ENCODE results near the gene ZER1. TPM values are rescaled to one million over a fixed set of nuclear protein-coding genes. Genes with fewer than 3 reads are reported as not detected.
A peak's percentile ranks its signal among the peaks of the same experiment; 100 is the strongest.

Gene ZER1
- total and polyA plus RNA-seq, 2 of the 8 experiments (the other 6 are each of a cell fraction or from before 2014, with no cell fraction given) = 20.5 to 26.6 TPM

DNA sequence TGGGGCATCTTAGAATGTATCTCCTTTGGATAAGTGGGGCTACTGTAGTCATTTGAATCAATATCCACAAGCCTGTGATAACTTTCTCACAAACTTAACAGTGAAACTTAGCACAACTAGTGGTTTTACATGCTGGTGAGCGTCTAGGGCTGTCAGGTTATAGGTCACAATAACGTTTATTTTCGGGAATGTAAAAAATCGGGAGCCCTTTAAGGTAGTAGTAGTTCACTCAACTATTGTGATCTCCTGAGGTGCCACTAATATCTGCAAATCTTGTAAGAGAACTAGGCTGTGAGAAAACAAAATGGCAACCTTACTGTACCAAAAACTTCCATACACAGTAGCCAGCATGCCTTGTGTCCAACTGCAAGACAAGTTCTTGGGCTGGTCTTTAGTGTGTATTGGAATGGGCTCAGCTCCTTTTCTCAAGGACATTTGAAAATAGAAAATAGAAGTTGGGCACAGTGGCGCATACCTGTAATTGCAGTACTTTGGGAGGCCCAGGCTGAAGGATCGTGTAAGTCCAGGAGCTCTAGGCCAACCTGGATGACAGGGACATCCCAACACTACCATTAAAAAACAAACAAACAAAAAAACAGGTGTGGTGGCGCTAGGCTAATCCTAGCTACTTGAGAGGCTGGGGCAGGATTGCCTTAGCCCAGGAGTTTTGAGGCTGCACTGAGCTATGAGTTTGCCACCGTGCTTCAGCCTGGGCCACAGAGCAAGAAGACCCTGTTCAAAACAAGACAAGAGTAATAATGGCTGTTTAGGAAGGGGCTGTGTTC lies 74.6 kb downstream of the ZER1 start:
- no peak for DNase-seq (ENCODE audit: low read depth in 1 of 2, low spot score in 2 of 2)
- WGBS, 2 experiments (ENCODE audit: extremely low coverage in 1 of 2, insufficient coverage in 1 of 2, insufficient read length in 1 of 2, insufficient replicate concordance in 2 of 2, low coverage in 1 of 2, low lambda C conversion rate in 2 of 2, missing lambda C conversion rate in 1 of 2) = 79% methylated on average over 8 of the region's 8 CpGs; no CpG with 5 or more reads in 1 of the 2 experiments
- CTCF ChIA-PET (ENCODE audit: partially characterized antibody) = interaction anchor here (0.6 to 2.1 kb wide), 10 partner anchors 33 to 157 kb away, joined by 3 to 8 read pairs (median 3); no protein-coding TSS in a partner anchor

More for the DNA sequence above, 74.6 kb downstream of the ZER1 start:
- POLR2A ChIA-PET (ENCODE audit: partially characterized antibody) = interaction anchor here (0.6 to 46.1 kb wide), 20 partner anchors 2 to 227 kb away, joined by 3 to 1197 read pairs (median 4); partner anchors contain the start of genes DYNC2I2, ENDOG, PKN3 and SET
- Histone ChIP-seq H3K4ac (replicated peaks; ENCODE audit: insufficient read length, low read depth, low read length) (no peak overlapping the region), H3K23ac (ENCODE audit: insufficient read length) (no peak overlapping the region), H2BK5ac (ENCODE audit: low read depth, low read length) (no peak overlapping the region), H3K27me3 (replicated peaks in 1 of 4; ENCODE audit: control insufficient read depth in 3 of 4, extremely low read depth in 1 of 4, insufficient read depth in 3 of 4, low read length in 3 of 4) (peaks cover 0 to 1% (median 0%) of the 10 kb centered on the region in 4 experiments; a peak in 1 of 7 replicates), H4K91ac (replicated peaks; ENCODE audit: insufficient read length, low read length) (no peak overlapping the region), H3K79me1 (ENCODE audit: low read depth, low read length) (no peaks in the 10 kb centered on the region), H3K4me2 (ENCODE audit: insufficient read depth in 1 of 2, low read depth in 2 of 2, low read length in 2 of 2) (no peak overlapping the region), H2AK5ac (ENCODE audit: low read depth, low read length) (no peak overlapping the region), H3K14ac (ENCODE audit: insufficient read length) (no peak overlapping the region), H3K9me3 (ENCODE audit: insufficient read depth in 2 of 2, low read depth in 1 of 2, low read length in 1 of 2) (no peaks in the 10 kb centered on the region), H2BK20ac (ENCODE audit: low read length) (no peak overlapping the region), H3K56ac (replicated peaks; ENCODE audit: insufficient read length, low read depth, low read length) (no peak overlapping the region), H3K36me3 (ENCODE audit: control insufficient read depth in 2 of 4, insufficient read depth in 4 of 4, low read length in 3 of 4) (peaks cover 26 to 42% (median 39%) of the 10 kb centered on the region in 4 experiments), H3K18ac (ENCODE audit: extremely low read depth, low read length) (no peak overlapping the region), H3K27ac (ENCODE audit: low read depth, low read length) (no peak overlapping the region), H3K4me3 (ENCODE audit: extremely low read depth in 1 of 4, insufficient read depth in 2 of 4, low read depth in 3 of 4, low read length in 4 of 4) (no peak overlapping the region), H3K9ac (replicated peaks in 1 of 4; ENCODE audit: extremely low read depth in 1 of 4, low read depth in 3 of 4, low read length in 3 of 4) (no peak overlapping the region), H4K20me1 (replicated peaks in 1 of 2; ENCODE audit: control insufficient read depth in 1 of 2, insufficient read depth in 2 of 2, low read length in 2 of 2) (peaks cover 7 to 8% of the 10 kb centered on the region in 2 experiments), H3K79me2 (ENCODE audit: control insufficient read depth in 1 of 2, insufficient read depth in 2 of 2, low read length in 2 of 2) (peaks cover 0 to 12% of the 10 kb centered on the region in 2 experiments; a peak in 2 of 4 replicates), H3K4me1 (replicated peaks in 1 of 4; ENCODE audit: control insufficient read depth in 3 of 4, insufficient read depth in 4 of 4, low read length in 3 of 4) (no peaks in the 10 kb centered on the region), H2BK120ac (replicated peaks; ENCODE audit: low read depth, low read length) (no peak overlapping the region), H3K23me2 (ENCODE audit: low read depth, low read length) (no peaks in the 10 kb centered on the region), H4K5ac (ENCODE audit: insufficient read length, low read depth, low read length) (no peak overlapping the region), H2BK15ac (ENCODE audit: low read length) (no peak overlapping the region), H4K8ac (ENCODE audit: extremely low read depth, insufficient read depth, low read length) (no peak overlapping the region), H2AFZ (ENCODE audit: low read length) (no peak overlapping the region), H2BK12ac (ENCODE audit: low read depth, low read length) (no peak overlapping the region)
- TF ChIP-seq POLR2A (IDR thresholded peaks at IDR 0.05; ENCODE audit: control extremely low read depth in 1 of 2, low read depth in 2 of 2, low read length in 2 of 2) (peak; percentile 54 to 68), POLR2AphosphoS5 (IDR thresholded peaks at IDR 0.05; ENCODE audit: low read depth, low read length) (peak; percentile 77), PHF8 (conservative IDR thresholded peaks at IDR 0.05; ENCODE audit: low read depth, low read length) (no peak), SRF (IDR thresholded peaks at IDR 0.05; ENCODE audit: low read depth, low read length) (no peak)
- no peak for FAIRE-seq
